HL-60 (cell line): ENCODE results near the gene ZNF213.

Experiments
- GABPA ChIP-seq: IDR thresholded peaks from 2 replicates; pipeline ENCODE4 v1.6.1; 2012; ENCODE audit warnings: low read depth
- POLR2AphosphoS5 ChIP-seq: IDR thresholded peaks from 2 replicates; pipeline ENCODE4 v1.6.1; 2012; ENCODE audit warnings: low read depth
- TF ChIP-seq, protein P1 (sequence below): IDR thresholded peaks from one replicate; pipeline ENCODE4 v1.5.1; 2011; ENCODE audit warnings: low read length, control low read depth, inconsistent platforms; ENCODE audit not compliant: insufficient read depth

DNA sequence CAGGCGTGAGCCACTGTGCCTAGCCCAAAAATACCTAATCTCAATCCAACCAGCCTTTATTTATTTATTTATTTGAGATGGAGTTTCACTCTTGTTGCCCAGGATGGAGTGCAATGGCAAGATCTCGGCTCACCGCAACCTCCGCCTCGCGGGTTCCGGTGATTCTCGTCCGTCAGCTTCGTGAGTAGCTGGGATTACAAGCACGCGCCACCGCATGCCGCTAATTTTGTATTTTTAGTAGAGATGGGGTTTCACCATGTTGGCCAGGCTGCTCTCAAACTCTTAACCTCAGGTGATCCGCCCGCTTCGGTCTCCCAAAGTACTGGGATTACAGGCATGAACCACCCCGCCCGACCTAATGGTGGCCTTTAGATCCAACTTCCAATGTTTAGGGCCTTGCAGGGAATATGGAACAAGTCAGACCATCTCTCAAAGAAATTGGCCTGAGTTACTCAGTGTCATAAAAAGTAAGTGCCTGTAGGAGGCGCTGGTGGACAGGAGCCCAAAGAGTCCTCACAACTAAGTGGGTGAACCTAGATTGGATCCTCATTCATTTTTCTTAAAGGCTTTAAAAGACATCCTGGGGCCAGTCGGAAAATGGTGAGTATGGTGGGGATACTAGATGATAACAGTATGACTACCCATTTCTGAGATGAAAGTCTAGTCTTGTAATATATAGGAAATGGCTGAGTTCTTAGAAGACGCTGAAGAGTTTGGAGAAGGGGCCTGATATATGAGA is 40.4 kb upstream of the ZNF213 start:
- TF ChIP-seq POLR2AphosphoS5 (no peak), GABPA (no peak)
- TF ChIP-seq, protein P1, sequence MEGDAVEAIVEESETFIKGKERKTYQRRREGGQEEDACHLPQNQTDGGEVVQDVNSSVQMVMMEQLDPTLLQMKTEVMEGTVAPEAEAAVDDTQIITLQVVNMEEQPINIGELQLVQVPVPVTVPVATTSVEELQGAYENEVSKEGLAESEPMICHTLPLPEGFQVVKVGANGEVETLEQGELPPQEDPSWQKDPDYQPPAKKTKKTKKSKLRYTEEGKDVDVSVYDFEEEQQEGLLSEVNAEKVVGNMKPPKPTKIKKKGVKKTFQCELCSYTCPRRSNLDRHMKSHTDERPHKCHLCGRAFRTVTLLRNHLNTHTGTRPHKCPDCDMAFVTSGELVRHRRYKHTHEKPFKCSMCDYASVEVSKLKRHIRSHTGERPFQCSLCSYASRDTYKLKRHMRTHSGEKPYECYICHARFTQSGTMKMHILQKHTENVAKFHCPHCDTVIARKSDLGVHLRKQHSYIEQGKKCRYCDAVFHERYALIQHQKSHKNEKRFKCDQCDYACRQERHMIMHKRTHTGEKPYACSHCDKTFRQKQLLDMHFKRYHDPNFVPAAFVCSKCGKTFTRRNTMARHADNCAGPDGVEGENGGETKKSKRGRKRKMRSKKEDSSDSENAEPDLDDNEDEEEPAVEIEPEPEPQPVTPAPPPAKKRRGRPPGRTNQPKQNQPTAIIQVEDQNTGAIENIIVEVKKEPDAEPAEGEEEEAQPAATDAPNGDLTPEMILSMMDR, result peak; percentile 36
